Loucy (cell line): ENCODE measurements around the gene CAB39.

ENCODE experiments used
- H2AFZ ChIP-seq: fragments of 200-600 bp; sonication (generic); 2 replicates; pipeline ENCODE4 v1.6.0; 2016; ENCODE audit warnings: antibody characterized with exemption, mild to moderate bottlenecking, low read length, moderate library complexity
- H3F3A ChIP-seq: fragments of 200-600 bp; 2 replicates; pipeline ENCODE4 v1.6.0; 2016; ENCODE audit warnings: antibody characterized with exemption, low read depth, mild to moderate bottlenecking
- H3K27me3 ChIP-seq: fragments of 200-600 bp; sonication (generic); 2 replicates; pipeline ENCODE4 v1.6.1; 2014; ENCODE audit warnings: low read length, mild to moderate bottlenecking; ENCODE audit not compliant: insufficient read depth, poor library complexity, severe bottlenecking
- H3K36me3 ChIP-seq: fragments of 200-600 bp; sonication (generic); 2 replicates; pipeline ENCODE4 v1.6.1; 2016; ENCODE audit warnings: low read length; ENCODE audit not compliant: insufficient read depth
- H3K4me1 ChIP-seq: fragments of 200-600 bp; sonication (generic); 2 replicates; pipeline ENCODE4 v1.5.1; 2014; ENCODE audit warnings: low read length, mild to moderate bottlenecking; ENCODE audit not compliant: insufficient read depth, poor library complexity, severe bottlenecking
- H3K4me2 ChIP-seq: fragments of 200-600 bp; sonication (generic); 2 replicates; pipeline ENCODE4 v1.6.0; 2014; ENCODE audit warnings: antibody characterized with exemption, low read length, low read depth, mild to moderate bottlenecking; ENCODE audit not compliant: poor library complexity, severe bottlenecking
- H3K4me3 ChIP-seq: fragments of 200-600 bp; sonication (generic); 2 replicates; pipeline ENCODE4 v1.5.1; 2014; ENCODE audit warnings: low read length, mild to moderate bottlenecking, mixed read lengths; ENCODE audit not compliant: poor library complexity, severe bottlenecking
- H3K79me2 ChIP-seq: fragments of 200-600 bp; sonication (generic); 2 replicates; pipeline ENCODE4 v1.6.1; 2014; ENCODE audit warnings: low read length; ENCODE audit not compliant: insufficient read depth
- H3K9ac ChIP-seq: fragments of 200-600 bp; sonication (generic); 2 replicates; pipeline ENCODE4 v1.6.0; 2014; ENCODE audit warnings: mild to moderate bottlenecking, low read depth, low read length, moderate library complexity; ENCODE audit not compliant: poor library complexity, severe bottlenecking
- H3K9me2 ChIP-seq: fragments of 200-600 bp; sonication (generic); replicated peaks from 2 replicates; pipeline ENCODE4 v1.6.1; 2016; ENCODE audit warnings: low read depth, low read length, mixed read lengths
- H3K9me3 ChIP-seq: fragments of 200-600 bp; sonication (generic); 2 replicates; pipeline ENCODE4 v1.6.1; 2014; ENCODE audit warnings: mild to moderate bottlenecking, antibody characterized with exemption, low read length, low read depth; ENCODE audit not compliant: insufficient read depth
- H4K20me1 ChIP-seq: fragments of 200-600 bp; sonication (generic); 2 replicates; pipeline ENCODE4 v1.6.0; 2014; ENCODE audit warnings: antibody characterized with exemption, low read length, mild to moderate bottlenecking; ENCODE audit not compliant: insufficient read depth, poor library complexity, severe bottlenecking
- CTCF ChIP-seq: fragments of 200-600 bp; sonication (generic); conservative IDR thresholded peaks from 2 replicates; pipeline ENCODE4 v1.5.1; 2014; ENCODE audit warnings: mild to moderate bottlenecking, antibody characterized with exemption, low read length
- EZH2phosphoT487 ChIP-seq: fragments of 200-600 bp; IDR thresholded peaks from 2 replicates; pipeline ENCODE4 v1.6.1; 2018; ENCODE audit warnings: antibody characterized with exemption, mild to moderate bottlenecking, moderate library complexity, borderline replicate concordance

The CAB39 gene

GRCh38 chr2:230777721-230778120 lies 65.1 kb downstream of the CAB39 start:
- H3F3A ChIP-seq = no peaks in the 10 kb centered on the region
- no peak overlapping the region for H3K4me2 ChIP-seq
- no peak overlapping the region for H3K4me3 ChIP-seq
- H3K4me1 ChIP-seq = peaks cover 7% of the 10 kb centered on the region
- H3K79me2 ChIP-seq = peaks cover 82% of the 10 kb centered on the region
- H3K9me3 ChIP-seq = no peaks in the 10 kb centered on the region
- H3K36me3 ChIP-seq = peaks cover 26% of the 10 kb centered on the region; the same call in 1 of the 2 replicates
- H4K20me1 ChIP-seq = peaks cover 29% of the 10 kb centered on the region
- no peak for TF ChIP-seq EZH2phosphoT487
- TF ChIP-seq CTCF = no peak
- H3K9ac ChIP-seq = no peak overlapping the region
- H3K27me3 ChIP-seq = no peaks in the 10 kb centered on the region
- no peaks in the 10 kb centered on the region for H3K9me2 ChIP-seq
- no peak overlapping the region for H2AFZ ChIP-seq

- Histone ChIP-seq H3K9ac (no peak overlapping the region), H3K4me1 (peaks cover 7% of the 10 kb centered on the region), H3K4me2 (no peak overlapping the region), H2AFZ (no peak overlapping the region), H3F3A (no peaks in the 10 kb centered on the region), H3K9me2 (no peaks in the 10 kb centered on the region), H4K20me1 (peaks cover 27% of the 10 kb centered on the region), H3K9me3 (no peaks in the 10 kb centered on the region), H3K79me2 (peaks cover 83% of the 10 kb centered on the region), H3K27me3 (no peaks in the 10 kb centered on the region), H3K36me3 (peaks cover 31% of the 10 kb centered on the region; the same call in 1 of the 2 replicates), H3K4me3 (no peak overlapping the region)
- TF ChIP-seq CTCF (no peak), EZH2phosphoT487 (no peak)
These were observed 65.9 kb downstream of the CAB39 start for GRCh38 chr2:230778350-230779063.

GRCh38 chr2:230779126-230779525 lies 66.5 kb downstream of the CAB39 start:
- Histone ChIP-seq H4K20me1 (peaks cover 21% of the 10 kb centered on the region), H3K36me3 (peaks cover 37% of the 10 kb centered on the region; the same call in 1 of the 2 replicates), H3K4me2 (no peak overlapping the region), H3F3A (no peaks in the 10 kb centered on the region), H3K9ac (no peak overlapping the region), H3K4me3 (no peak overlapping the region), H3K9me3 (no peaks in the 10 kb centered on the region), H3K79me2 (peaks cover 82% of the 10 kb centered on the region), H2AFZ (no peak overlapping the region), H3K4me1 (peaks cover 7% of the 10 kb centered on the region), H3K9me2 (no peaks in the 10 kb centered on the region), H3K27me3 (no peaks in the 10 kb centered on the region)
- TF ChIP-seq CTCF (no peak), EZH2phosphoT487 (no peak)
